Retinal pigment epithelial cell (primary cell): ENCODE measurements around the gene PGLYRP3.

Source experiments
- DNase-seq: peaks from one replicate; pipeline ENCODE4 v3.0.0-alpha.2; 2010; ENCODE audit warnings: low read depth
- H3K4me3 ChIP-seq: 2 replicates; pipeline ENCODE4 v1.5.1; 2011; ENCODE audit warnings: mild to moderate bottlenecking, low read length, control low read depth, moderate library complexity
- TF ChIP-seq, protein P1 (sequence below): conservative IDR thresholded peaks from 2 replicates; pipeline ENCODE4 v1.5.1; 2011; ENCODE audit warnings: low read depth, low read length, control low read depth, inconsistent platforms

The PGLYRP3 gene

DNA sequence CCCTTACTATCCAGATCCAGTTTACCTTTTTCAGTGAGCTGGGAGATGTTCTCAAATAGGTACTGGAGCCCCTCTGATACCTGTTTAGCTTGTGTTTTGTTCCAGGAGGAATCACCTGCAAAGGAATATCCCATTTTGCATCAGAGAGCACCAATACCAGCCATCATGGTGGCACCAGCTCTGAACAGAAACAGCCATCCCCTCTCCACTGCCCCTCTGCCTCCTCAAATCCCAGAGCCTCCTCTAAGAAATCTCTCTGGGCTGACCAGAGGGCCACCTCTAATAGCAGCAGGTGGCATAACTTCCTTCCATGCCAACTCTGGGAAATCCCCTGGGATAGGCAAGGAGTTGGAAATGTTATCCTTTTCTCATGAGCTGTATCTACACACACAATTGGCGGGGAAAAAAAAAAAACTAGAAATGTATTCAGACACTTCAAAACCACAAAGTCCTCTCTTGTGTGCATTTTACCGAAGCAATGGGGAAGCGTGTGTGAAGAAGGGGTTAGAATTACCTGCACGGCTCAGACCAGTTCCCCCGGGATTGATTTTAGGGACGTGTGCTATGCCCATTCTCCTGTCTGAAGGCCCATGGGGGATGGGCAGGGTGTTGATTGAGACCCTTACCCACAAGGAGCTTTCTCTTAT is 33.4 kb upstream of the PGLYRP3 start:
- DNase-seq, result no peak
- TF ChIP-seq, protein P1, sequence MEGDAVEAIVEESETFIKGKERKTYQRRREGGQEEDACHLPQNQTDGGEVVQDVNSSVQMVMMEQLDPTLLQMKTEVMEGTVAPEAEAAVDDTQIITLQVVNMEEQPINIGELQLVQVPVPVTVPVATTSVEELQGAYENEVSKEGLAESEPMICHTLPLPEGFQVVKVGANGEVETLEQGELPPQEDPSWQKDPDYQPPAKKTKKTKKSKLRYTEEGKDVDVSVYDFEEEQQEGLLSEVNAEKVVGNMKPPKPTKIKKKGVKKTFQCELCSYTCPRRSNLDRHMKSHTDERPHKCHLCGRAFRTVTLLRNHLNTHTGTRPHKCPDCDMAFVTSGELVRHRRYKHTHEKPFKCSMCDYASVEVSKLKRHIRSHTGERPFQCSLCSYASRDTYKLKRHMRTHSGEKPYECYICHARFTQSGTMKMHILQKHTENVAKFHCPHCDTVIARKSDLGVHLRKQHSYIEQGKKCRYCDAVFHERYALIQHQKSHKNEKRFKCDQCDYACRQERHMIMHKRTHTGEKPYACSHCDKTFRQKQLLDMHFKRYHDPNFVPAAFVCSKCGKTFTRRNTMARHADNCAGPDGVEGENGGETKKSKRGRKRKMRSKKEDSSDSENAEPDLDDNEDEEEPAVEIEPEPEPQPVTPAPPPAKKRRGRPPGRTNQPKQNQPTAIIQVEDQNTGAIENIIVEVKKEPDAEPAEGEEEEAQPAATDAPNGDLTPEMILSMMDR, result no peak
- no peak overlapping the region for H3K4me3 ChIP-seq

DNA sequence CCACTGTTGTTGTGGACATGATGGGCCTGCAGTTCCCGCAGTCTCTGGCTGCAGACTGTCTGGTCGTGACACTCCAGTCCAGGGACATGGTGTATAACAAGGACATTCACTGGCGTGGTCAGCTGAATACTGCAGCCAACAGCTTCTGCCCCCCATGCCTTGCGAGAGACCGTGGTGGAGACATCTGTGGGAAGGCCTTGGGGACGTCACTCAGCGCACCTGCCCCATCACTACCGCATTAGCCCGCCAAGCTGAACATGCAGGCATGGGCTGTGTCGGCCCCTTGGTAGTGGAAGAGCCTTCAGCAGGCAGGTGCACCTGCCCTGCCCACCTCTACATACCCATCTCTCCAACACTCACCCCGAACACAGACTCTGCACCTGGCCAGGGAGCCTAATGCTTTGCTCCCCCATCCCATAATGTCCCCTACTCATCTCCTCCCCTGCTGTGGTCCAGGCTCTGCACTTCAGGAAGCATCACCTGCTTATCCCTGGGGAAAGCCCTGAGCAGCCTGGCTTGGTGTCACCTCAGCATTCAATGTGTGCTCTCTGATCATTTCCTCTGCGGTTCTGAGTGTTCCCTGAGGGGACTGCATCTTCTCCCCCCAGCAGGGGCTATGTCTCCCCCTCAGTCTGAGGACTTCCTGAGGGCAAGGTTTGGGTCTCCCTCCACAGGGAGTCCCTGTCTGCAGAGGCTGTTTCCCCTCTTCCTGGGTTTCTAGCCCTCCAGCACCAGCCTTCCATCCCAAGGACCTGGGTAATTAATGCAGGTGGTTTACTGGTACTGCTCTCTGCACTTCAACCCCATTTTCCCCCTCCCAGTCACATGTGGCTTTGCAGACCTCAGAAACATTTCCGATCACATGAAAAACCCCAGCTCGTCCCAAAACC is 32.7 kb upstream of the PGLYRP3 start:
- no peak overlapping the region for H3K4me3 ChIP-seq
- TF ChIP-seq, protein P1, result no peak
- DNase-seq, result no peak

DNA sequence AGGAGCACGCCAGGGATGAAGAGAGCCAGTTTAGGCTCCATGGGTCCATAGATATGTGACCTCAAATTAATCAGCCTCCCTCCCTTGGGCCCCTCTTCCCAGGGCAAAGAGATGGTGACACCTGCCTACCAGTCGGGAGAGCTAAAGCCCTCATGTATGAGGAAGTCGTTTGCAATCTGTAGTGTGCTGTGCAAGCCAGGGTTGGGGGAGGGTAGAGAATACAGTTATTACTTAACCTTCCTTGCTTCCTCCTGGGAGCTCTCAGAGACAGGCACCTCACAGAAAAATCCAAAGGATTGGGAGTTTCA is 31.9 kb upstream of the PGLYRP3 start:
- TF ChIP-seq, protein P1, result no peak
- DNase-seq, result no peak
- no peak overlapping the region for H3K4me3 ChIP-seq

DNA sequence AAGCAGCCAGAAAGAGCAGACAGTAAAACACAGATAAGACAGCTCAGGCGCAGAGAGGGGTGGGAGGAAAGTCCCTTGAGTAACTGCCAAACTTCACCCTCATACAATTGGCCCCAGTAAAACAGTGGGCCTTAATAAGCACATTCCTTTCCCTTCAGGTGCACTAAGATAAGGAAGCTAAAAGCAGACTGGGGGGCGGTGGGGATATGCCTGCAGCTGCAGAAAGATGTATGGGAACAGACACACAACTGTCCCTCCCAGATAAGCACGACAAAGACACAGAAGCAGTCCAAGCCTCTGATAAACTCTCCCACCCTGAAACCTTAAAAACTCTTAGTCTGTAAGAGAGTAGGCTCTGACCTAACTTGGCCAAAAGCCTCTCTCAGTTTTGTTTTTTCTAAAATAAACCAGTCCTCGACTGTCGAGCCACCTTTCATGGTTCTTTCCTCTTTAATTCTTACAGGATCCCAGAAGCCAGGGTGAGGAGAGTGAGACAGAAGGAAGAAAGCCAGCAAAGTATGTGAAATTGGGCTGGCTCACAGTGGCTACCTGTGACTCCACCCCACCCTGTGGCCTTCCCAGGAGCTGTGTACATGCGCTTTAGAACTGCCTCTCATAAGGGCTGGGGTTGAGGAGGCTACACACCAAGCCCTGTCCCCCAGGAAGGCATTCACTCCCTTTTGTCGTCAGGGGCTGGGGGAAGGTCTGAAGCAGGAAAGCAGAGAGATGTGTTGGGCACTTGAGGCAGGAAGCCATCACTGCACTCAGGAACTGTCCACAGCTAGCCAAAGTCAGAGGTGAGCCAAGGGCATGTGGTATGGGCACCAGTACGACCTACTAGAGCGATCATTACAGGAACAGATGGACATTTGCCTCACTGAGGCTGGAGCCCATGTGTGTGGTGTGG is 31.3 kb upstream of the PGLYRP3 start:
- no peak for DNase-seq
- no peak overlapping the region for H3K4me3 ChIP-seq
- TF ChIP-seq, protein P1, result no peak

DNA sequence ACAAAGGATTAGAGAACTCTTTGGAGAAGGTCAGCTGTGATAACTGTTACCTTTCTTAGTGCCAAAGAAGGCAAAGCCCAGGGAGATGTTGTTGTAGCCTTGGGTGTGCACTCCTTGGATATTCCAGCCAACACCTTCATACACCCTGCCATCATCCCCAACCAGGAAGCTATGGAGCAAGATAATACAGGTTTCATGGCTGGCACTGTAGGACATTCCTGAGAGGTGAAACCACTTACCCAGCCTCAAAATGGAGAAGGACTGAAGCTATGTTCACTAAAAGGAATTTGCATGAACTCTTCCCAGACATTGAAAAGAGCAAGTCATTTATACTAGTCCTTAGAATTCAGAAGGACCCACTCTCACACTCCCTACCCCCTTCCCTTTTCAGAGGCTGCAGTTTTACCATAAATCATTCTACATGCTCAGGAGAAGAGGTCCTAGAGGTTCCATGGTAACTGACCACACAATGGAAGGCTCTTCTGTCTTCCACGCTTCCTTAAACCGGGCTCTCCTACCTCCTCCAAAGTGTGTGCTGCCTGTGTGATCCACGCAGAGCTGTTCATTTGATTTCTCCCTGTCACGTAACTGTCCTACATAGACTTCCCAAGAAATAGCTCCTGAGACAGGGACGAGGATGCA is 30.4 kb upstream of the PGLYRP3 start:
- TF ChIP-seq, protein P1, result no peak

DNA sequence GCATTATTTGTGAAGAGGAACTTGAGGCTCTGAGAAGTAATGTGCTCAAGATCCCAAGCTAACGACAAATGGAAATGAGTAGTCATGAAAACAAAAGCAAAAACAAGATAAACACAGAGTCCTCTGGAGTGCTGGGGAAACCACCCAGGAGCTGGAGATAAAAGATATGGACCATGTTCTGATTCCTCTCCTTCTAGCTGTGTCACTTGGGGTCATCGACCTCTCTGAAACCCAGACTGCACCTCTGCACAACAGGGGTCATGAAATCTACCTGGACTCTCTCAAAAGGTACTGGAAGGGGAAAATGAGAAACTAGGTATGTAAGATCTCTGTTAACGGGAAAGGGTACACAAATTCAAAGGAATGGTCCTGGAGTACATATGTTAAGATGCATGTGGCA is 29.4 kb upstream of the PGLYRP3 start:
- TF ChIP-seq, protein P1, result no peak
- no peak overlapping the region for H3K4me3 ChIP-seq
- no peak for DNase-seq

More for the DNA sequence above, 30.4 kb upstream of the PGLYRP3 start:
- H3K4me3 ChIP-seq, result no peak overlapping the region
- DNase-seq, result no peak
